Transverse colon (tissue), 4 donors: ENCODE data around the gene JMJD4. TPM values are rescaled to one million over a fixed set of nuclear protein-coding genes. Genes with fewer than 3 reads are reported as not detected.

Experiments used
- DNase-seq: peaks from one replicate; pipeline ENCODE4 v3.0.0-alpha.2; 2019
- H3K27ac ChIP-seq, 4 donors: fragments of 200-600 bp; sonication (generic); 2 replicates each; pipeline ENCODE4 v1.5.1; 2016 to 2018; ENCODE audit warnings: inconsistent platforms in 4 of 4
- H3K27me3 ChIP-seq: fragments of 200-600 bp; sonication (generic); 2 replicates; pipeline ENCODE4 v1.5.1; 2017; ENCODE audit warnings: inconsistent platforms
- H3K36me3 ChIP-seq, 4 donors: fragments of 200-600 bp; sonication (generic); 2 replicates each; pipeline ENCODE4 v1.5.1; 2017 to 2019; ENCODE audit warnings: inconsistent platforms in 4 of 4
- H3K4me1 ChIP-seq, 4 donors: fragments of 200-600 bp; sonication (generic); 2 replicates each; pipeline ENCODE4 v1.5.1; 2017 to 2020; ENCODE audit warnings: inconsistent platforms in 4 of 4
- H3K4me3 ChIP-seq, 4 donors: fragments of 200-600 bp; sonication (generic); 1 replicate in 1 of 4; 2 replicates in 3 of 4; pipeline versions ENCODE4 v1.5.1 to v1.6.1; 2017 to 2019; ENCODE audit warnings: inconsistent platforms in 4 of 4
- H3K9me3 ChIP-seq, 2 donors: fragments of 200-600 bp; sonication (generic); 2 replicates each; pipeline ENCODE4 v1.5.1; 2017 to 2019; ENCODE audit warnings: inconsistent platforms in 2 of 2
- EP300 ChIP-seq: sonication (generic); formaldehyde crosslinking; IDR thresholded peaks from one replicate; pipeline ENCODE4 v1.6.1; 2017; ENCODE audit warnings: antibody characterized with exemption, low read depth
- POLR2A ChIP-seq: fragments of 450-650 bp; IDR thresholded peaks from one replicate; pipeline ENCODE4 v1.6.1; 2016; ENCODE audit warnings: antibody characterized with exemption, mild to moderate bottlenecking, moderate library complexity
- POLR2AphosphoS5 ChIP-seq, 3 donors: sonication (generic); formaldehyde crosslinking; IDR thresholded peaks; one replicate each; pipeline ENCODE4 v1.6.1; 2016; ENCODE audit warnings: antibody characterized with exemption in 3 of 3
- WGBS, 2 donors: methylation state at CpG; one replicate each; pipeline ENCODE4 v1.1.5; 2018; ENCODE audit warnings: low coverage in 1 of 2; 5-methylcytosine and 5-hydroxymethylcytosine counted together
- in situ Hi-C, 4 donors: fragments of 200-750 bp; cut with MboI; loops; one replicate each; pipeline versions ENCODE4 v1.15.0 to v1.15.1; 2017; ENCODE audit warnings: low sequenced_read_pairs in 3 of 4, low pct_ligation_motif_present in 1 of 4, low pct_unique_long_range_greater_than_20kb in 1 of 4
- intact Hi-C: fragments of 100-400 bp; cut with DNase I; formaldehyde crosslinking; loops from one replicate; pipeline ENCODE4 v1.15.1; 2023; ENCODE audit warnings: low total_unique reads
- total RNA-seq, 4 donors: library from RNA; depleted of rRNA; stranded (reverse); fragments of >200 nt; gene quantifications; one replicate each; pipeline ENCODE4 v1.1.0, GENCODE V29; 2016
- TF ChIP-seq, protein P1 (sequence below), 5 experiments: fragments of 200-600 bp in 3 of 5; fragments of 450-650 bp in 2 of 5; sonication (generic) in 3 of 5; IDR thresholded peaks; 1 replicate in 2 of 5; 2 replicates in 3 of 5; pipeline ENCODE4 v1.5.1; 2016 to 2017; ENCODE audit warnings: antibody characterized with exemption in 5 of 5, inconsistent platforms in 3 of 5, mild to moderate bottlenecking in 2 of 5, moderate library complexity in 1 of 5

JMJD4 gene
- total RNA-seq, 4 donors from 2014 or later, result 6.8 to 52.7 (median 19.8) TPM

DNA sequence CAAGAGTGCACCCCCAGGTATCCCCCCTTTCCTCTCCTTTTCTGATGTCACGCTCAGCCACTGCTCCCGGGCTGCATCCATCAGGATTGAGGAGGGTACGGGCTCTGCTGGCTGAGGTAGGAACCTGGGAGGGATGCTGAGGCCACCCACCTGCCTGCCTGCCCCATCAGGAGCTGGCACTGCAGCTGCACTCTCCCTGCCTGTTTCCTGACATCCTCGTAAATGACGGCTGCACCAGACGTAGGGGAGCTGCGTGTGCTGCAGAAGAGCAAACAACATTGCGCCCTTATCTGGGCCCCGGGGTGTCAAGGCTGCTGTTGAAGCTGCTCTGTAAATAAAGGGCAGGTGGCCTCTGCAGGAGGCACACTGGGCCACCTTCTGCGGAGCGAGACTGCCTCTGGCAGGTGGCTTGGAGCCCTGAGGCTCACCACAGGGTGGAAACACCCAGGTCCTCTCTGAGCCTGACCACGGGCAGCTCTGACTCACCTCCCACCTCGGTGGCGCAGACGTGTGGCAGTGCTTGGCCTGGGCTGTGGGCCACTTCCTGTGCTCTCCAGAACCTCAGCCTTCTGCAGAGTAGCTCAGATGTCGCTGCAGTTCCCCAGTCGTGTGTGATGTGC, 31.0 kb upstream of the JMJD4 start:
- intact Hi-C loops, result no loop called here
- Histone ChIP-seq H3K27ac (peak overlapping the region in 1 of 4 donors; percentile 5), H3K4me1 (peaks cover 13 to 22% (median 18%) of the 10 kb centered on the region in 4 donors), H3K36me3 (peaks cover 0 to 5% (median 0%) of the 10 kb centered on the region in 4 donors), H3K27me3 (no peaks in the 10 kb centered on the region), H3K4me3 (no peak overlapping the region), H3K9me3 (no peaks in the 10 kb centered on the region)
- WGBS, 2 donors, result 51% methylated on average over 13 of the region's 17 CpGs; no CpG with 5 or more reads in 1 of the 2 donors
- peak in 2 of 3 donors; percentile 5 to 42 for TF ChIP-seq POLR2AphosphoS5 (IDR thresholded peaks at IDR 0.05)
- TF ChIP-seq POLR2A, result no peak
- TF ChIP-seq EP300, result no peak
- in situ Hi-C loops, result loop anchor here (5.0 to 25.0 kb wide), 4 partner anchors 169 to 196 kb away; partner anchors contain the start of gene WNT9A (in 1 of the 4)
- DNase-seq, result peak; percentile 68

DNA sequence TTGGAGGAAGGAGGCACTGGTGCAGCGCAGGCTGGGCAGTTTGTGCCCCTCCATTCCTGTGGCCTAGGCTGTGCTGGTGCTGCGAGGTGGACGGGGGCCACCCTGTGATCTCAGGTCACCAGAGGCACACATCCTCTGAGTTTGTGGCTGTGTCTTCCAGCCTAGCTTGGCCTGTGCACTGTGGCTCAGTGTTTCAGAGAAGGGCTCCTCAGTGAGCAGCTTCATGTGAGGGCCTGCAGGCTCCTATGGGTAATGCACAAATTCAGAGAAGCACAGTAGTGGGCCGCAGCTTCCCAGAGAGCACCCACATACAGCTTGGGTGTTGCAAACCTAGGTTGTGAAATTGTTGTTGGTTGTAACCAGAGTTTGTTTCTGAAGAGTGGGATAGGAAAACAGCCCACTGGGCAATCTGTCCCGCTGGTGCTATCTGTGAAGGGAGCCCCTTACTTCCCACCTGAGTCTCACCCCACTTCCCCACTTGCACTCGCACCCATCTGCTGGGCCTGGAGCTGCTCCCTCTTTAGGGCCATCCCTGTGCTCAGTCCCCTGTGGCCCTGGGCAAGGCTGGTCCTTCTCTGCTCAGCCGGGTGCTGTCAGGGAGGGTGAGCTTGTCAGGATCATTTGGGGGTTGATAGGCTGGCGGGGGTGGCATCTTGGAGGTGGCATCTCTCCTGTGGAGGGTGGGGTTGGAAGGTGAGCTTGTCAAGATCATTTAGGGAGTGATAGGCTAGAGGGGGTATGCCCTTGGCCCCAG, 30.3 kb upstream of the JMJD4 start:
- Histone ChIP-seq H3K27ac (peak overlapping the region in 1 of 4 donors; percentile 5), H3K9me3 (no peaks in the 10 kb centered on the region), H3K4me1 (peaks cover 13 to 22% (median 18%) of the 10 kb centered on the region in 4 donors), H3K4me3 (no peak overlapping the region), H3K27me3 (no peaks in the 10 kb centered on the region), H3K36me3 (peaks cover 0 to 5% (median 0%) of the 10 kb centered on the region in 4 donors)
- in situ Hi-C loops, result loop anchor here (5.0 to 25.0 kb wide), 4 partner anchors 169 to 197 kb away; partner anchors contain the start of gene WNT9A (in 1 of the 4)
- no peak for DNase-seq
- 93% methylated on average over 8 of the region's 8 CpGs; no CpG with 5 or more reads in 1 of the 2 donors for WGBS, 2 donors
- TF ChIP-seq EP300 (no peak), POLR2A (no peak), POLR2AphosphoS5 (IDR thresholded peaks at IDR 0.05) (no peak)
- TF ChIP-seq, protein P1, sequence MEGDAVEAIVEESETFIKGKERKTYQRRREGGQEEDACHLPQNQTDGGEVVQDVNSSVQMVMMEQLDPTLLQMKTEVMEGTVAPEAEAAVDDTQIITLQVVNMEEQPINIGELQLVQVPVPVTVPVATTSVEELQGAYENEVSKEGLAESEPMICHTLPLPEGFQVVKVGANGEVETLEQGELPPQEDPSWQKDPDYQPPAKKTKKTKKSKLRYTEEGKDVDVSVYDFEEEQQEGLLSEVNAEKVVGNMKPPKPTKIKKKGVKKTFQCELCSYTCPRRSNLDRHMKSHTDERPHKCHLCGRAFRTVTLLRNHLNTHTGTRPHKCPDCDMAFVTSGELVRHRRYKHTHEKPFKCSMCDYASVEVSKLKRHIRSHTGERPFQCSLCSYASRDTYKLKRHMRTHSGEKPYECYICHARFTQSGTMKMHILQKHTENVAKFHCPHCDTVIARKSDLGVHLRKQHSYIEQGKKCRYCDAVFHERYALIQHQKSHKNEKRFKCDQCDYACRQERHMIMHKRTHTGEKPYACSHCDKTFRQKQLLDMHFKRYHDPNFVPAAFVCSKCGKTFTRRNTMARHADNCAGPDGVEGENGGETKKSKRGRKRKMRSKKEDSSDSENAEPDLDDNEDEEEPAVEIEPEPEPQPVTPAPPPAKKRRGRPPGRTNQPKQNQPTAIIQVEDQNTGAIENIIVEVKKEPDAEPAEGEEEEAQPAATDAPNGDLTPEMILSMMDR (IDR thresholded peaks at IDR 0.05), result no peak
- intact Hi-C loops, result no loop called here

DNA sequence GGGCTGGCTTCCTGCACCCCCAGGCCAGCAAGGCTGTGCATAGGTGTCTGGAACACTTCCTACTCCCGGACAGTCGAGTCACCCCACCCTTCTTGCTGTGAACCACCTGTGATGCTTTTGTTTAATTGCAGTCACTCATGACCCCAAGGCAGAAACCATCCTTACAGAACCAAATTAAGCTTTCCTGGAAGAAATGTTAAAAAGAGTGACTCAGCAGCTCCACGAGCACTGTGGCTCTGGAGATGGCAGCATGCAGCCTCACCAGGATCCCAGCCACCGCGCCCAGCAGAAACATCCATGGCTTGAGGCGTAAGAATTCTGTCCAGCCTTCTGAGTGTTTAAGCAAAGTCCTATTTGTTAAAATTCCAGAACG, 28.9 kb upstream of the JMJD4 start:
- no peak for DNase-seq
- Histone ChIP-seq H3K9me3 (no peaks in the 10 kb centered on the region), H3K36me3 (peaks cover 0 to 5% (median 0%) of the 10 kb centered on the region in 4 donors), H3K27ac (peak overlapping the region in 1 of 4 donors; percentile 62), H3K27me3 (no peaks in the 10 kb centered on the region), H3K4me3 (no peak overlapping the region), H3K4me1 (peaks cover 13 to 23% (median 20%) of the 10 kb centered on the region in 4 donors)
- TF ChIP-seq POLR2AphosphoS5 (IDR thresholded peaks at IDR 0.05) (no peak), POLR2A (no peak), EP300 (no peak)
- TF ChIP-seq, protein P1 (IDR thresholded peaks at IDR 0.05), result no peak
- in situ Hi-C loops (loop anchor here in 3 of 4 donors (10.0 to 25.0 kb wide), 3 partner anchors 171 to 191 kb away; partner anchors contain the start of gene WNT9A (in 1 of the 3)), intact Hi-C loops (no loop called here)
- 88% methylated on average over 7 of the region's 7 CpGs; no CpG with 5 or more reads in 1 of the 2 donors for WGBS, 2 donors

DNA sequence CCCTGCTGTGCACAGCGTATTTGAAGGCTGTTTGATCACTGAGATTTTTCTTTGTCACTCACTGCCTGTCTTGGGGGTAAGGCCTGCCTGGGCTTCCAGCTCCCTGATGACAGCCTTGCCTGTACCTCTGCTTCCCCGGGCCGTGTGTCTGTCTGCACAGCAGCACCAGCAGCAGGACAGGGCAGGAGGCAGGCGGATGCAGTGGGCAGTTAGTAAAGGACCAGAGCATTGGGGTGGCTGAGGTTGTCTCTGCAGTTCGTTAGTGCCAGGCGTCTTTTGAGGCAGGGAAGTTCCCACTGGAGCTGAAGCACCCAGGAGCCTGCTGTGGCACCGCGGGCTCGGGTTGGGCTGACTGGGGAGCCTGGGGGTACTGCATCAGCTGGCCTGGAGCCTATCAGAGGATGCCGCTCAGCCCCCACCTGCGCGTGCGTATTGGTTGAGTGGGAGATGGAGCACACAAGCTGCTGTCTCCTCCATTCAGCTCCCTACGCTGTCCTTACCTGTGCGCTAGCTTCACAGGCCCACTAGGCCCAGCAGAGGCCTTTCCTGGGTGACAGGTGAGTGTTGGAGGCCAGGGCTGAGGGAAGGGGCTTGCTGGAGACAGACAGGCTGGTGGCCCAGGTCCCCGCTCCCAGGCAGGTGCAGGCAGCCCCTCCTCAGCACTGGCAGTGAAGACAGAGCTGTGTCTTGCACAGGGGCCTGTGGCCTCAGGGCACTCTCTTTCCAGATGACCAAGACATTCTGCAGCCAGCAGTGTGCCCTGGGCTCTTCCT, 28.3 kb upstream of the JMJD4 start:
- H3K36me3 ChIP-seq, result peaks cover 0 to 5% (median 0%) of the 10 kb centered on the region in 4 donors
- no peak for DNase-seq
- in situ Hi-C loops, result loop anchor here in 3 of 4 donors (10.0 to 25.0 kb wide), 3 partner anchors 171 to 191 kb away; partner anchors contain the start of gene WNT9A (in 1 of the 3)
- TF ChIP-seq EP300 (no peak), POLR2AphosphoS5 (IDR thresholded peaks at IDR 0.05) (no peak), POLR2A (no peak)
- TF ChIP-seq, protein P1 (IDR thresholded peaks at IDR 0.05), result no peak
- H3K27ac ChIP-seq, result peak overlapping the region in 3 of 4 donors; percentile 53 to 80 (median 62)
- intact Hi-C loops, result no loop called here
- WGBS, 2 donors, result 98% methylated on average over 16 of the region's 16 CpGs; no CpG with 5 or more reads in 1 of the 2 donors
- no peak overlapping the region for H3K4me3 ChIP-seq
- no peaks in the 10 kb centered on the region for H3K9me3 ChIP-seq
- no peaks in the 10 kb centered on the region for H3K27me3 ChIP-seq
- peaks cover 13 to 29% (median 20%) of the 10 kb centered on the region in 4 donors for H3K4me1 ChIP-seq
